NCI-H774 (cell line): ENCODE data around the gene ALB.

Experiments used
- DNase-seq: peaks from one replicate; lab custom pipeline; 2025; lab: John Stamatoyannopoulos, UW

Gene ALB

DNA sequence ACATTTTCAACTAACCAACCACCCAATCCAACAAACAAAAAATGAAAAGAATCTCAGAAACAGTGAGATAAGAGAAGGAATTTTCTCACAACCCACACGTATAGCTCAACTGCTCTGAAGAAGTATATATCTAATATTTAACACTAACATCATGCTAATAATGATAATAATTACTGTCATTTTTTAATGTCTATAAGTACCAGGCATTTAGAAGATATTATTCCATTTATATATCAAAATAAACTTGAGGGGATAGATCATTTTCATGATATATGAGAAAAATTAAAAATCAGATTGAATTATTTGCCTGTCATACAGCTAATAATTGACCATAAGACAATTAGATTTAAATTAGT, 27.7 kb downstream of the ALB start:
- no peak for DNase-seq

- no peak for DNase-seq
Observed at GRCh38 chr4:73432169-73433000, 28.3 kb downstream of the ALB start.

DNA sequence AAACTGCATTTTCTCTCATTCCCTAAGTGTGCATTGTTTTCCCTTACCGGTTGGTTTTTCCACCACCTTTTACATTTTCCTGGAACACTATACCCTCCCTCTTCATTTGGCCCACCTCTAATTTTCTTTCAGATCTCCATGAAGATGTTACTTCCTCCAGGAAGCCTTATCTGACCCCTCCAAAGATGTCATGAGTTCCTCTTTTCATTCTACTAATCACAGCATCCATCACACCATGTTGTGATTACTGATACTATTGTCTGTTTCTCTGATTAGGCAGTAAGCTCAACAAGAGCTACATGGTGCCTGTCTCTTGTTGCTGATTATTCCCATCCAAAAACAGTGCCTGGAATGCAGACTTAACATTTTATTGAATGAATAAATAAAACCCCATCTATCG, 29.1 kb downstream of the ALB start:
- DNase-seq: no peak

- DNase-seq: no peak
Observed at GRCh38 chr4:73434311-73434710, 30.2 kb downstream of the ALB start.

DNA sequence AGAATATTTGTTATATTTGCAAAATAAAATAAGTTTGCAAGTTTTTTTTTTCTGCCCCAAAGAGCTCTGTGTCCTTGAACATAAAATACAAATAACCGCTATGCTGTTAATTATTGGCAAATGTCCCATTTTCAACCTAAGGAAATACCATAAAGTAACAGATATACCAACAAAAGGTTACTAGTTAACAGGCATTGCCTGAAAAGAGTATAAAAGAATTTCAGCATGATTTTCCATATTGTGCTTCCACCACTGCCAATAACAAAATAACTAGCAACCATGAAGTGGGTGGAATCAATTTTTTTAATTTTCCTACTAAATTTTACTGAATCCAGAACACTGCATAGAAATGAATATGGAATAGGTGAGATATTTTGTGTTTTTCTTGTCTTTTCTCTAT, 31.9 kb downstream of the ALB start, which contains the start of gene AFP:
Gene AFP (plus strand): TSS at position 238 of the 400 bp plus-strand sequence. CDS start 42 bp downstream, at position 280.
- DNase-seq: no peak

DNA sequence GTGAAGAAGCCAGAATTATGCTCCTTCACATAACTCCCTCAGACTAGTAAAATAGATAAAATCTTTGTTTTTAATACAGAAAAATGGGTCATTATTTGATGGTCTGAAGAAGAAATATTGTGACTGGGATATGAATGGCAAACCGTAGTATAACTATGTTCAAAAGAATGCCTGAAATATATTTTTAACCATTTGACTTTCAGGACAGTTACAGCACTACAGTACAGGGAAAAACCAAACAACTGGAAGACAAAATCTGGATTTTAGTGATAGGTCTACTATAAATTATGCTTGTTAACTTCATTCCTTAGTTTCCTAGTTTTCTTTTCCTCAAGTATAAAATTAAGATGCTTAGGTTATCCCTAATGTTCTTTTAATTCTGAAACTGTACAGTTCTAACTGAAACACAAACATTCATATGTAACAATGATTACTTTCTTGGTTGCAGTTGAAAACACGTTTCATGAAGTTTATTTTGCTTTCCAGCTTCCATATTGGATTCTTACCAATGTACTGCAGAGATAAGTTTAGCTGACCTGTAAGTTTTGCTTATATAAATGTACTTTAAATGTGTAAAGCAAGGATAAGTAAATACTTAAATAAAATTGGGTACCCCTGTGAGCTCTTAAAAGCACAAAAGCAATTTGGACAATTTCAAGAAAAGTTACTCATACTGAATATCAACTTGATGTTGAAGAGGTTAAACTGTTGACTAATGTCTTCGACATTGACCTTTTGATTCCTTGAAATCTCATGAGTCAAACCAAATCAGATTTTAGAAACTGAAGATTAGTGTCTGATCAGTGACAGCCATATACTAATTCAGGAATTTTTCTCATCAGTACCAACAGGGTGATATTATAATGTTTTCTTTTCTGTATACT, 32.8 kb downstream of the ALB start:
- no peak for DNase-seq

DNA sequence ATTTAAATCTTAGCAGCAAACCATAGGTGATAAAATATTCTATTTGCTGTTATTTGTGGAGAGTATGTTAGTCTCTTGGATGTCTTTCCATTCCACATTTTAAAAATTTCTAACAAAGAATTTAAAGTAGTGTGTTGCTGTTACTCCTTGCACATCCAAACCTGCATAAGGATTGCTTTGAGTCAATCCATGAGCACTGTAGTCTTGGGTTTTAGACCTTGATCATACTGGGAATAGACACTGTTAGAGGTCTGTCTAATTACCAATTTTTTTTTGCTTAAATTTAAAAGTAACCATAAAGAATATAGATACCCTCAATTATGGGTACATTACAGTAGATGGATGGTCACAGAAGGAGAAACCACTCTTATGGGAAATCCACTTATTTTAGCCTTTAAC, 33.5 kb downstream of the ALB start:
- no peak for DNase-seq

DNA sequence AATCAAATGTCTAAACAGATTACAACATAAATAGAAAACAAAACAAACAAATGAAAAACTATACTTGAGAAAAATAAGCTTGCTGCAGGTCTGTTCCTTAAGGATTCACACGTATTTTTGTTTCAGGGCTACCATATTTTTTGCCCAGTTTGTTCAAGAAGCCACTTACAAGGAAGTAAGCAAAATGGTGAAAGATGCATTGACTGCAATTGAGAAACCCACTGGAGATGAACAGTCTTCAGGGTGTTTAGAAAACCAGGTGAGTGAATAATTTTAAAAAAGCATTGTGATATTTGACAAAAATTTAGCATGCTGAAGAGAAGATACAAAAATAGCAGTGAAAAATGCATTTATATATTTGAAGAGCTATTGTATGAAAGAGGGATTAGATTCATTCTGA, 34.0 kb downstream of the ALB start:
- DNase-seq: no peak

DNA sequence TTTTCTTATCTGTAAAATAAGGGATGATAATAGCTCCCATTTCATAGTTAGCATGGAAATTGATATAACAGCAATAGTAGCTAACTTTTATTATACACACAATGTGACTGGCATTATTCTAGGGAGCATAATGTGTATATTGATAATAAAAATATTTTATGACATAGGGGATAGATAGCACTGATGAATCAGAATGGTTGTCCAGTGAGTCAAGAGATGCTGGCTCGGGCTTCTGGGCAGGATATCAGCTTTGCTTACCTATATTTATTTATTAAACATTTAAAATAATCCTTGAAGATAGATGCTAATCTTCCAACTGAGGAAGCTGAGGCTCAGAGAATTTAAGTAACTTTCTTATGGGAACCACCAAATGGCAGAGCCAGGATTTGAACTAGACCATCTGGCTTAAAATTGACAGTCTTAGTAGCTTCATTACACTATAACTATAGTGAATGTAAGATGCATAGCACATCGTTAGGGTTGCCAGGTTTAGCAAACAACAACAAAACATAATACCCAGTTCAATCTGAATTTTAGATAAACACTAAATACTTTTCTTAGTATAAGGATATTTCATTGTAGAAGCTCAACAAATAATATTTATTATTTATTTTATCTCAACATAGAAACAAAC, 34.6 kb downstream of the ALB start:
- DNase-seq: no peak

GRCh38 chr4:73439445-73439844, 35.4 kb downstream of the ALB start:
- no peak for DNase-seq

DNA sequence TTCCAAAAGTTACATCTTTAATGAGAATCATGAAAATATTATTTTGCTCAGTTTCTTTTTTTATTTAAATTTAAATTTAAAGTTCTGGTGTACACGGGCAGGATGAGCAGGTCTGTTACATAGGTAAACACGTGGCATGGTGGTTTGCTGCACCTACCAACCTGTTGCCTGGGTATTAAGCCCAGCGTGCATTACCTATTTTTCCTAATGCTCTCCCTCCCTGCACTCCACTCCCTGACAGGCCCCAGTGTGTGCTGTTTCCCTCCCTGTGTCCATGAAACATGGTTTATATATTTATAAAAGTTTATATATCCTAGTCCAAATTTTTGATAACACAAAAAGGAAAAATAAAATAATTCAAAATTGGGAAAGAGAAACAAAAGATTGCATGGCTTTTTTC, 35.9 kb downstream of the ALB start:
- no peak for DNase-seq

DNA sequence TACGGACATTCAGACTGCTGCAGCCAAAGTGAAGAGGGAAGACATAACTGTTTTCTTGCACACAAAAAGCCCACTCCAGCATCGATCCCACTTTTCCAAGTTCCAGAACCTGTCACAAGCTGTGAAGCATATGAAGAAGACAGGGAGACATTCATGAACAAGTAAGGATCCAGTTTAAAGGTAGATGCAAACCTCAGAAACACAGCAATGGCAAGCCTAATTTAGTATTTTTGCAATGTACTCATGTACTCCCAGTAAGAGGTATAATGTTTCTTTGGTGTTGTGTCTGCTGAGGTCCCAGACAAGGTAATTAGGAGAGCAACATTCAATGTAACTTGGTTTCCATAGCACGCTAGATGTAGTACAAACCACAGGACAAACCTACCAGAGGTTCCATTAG, 36.6 kb downstream of the ALB start:
- no peak for DNase-seq

- DNase-seq: no peak
Observed at GRCh38 chr4:73442275-73442674, 38.2 kb downstream of the ALB start.

DNA sequence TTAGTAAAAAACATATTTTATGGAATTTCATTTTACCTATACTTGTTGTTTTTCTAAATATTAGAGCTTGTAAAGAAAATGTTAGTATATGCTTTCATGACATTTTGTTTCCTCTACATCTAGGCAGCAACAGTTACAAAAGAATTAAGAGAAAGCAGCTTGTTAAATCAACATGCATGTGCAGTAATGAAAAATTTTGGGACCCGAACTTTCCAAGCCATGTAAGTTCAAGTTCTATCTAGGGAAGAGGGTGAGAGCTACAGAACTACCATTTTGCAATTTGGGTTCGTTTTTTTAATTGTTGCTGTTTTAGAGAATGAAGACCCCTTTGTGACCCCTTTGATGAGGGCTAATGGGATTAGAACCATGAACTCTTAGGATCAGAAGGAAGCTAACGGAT, 39.1 kb downstream of the ALB start:
- no peak for DNase-seq

GRCh38 chr4:73445383-73446335, 41.6 kb downstream of the ALB start:
- DNase-seq: no peak

DNA sequence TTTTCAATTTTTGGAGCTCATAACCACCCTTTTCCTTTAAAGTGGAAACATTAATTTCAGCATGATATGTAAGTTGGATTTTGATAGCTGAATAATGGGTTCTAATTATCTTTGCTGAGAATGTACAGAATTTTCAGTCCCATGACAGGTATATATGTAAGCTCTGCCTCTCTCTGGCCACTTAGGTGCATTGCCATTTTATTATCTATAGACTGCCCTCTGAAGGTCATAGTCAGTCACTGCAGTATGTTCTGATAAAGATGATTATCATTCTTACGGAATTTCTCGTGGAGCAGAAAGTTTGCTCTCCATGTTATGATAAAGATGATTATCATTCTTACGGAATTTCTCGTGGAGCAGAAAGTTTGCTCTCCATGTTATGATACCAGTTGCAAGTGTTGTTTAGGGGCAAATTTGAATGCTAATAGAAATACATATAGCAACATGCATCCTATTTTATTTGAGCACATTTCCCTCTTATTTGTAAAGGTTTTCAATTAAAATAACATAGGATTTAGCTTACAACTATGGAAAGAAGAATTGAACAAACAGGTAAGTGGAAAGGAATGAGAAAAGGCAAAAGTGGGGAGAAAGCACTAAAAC, 42.4 kb downstream of the ALB start:
- DNase-seq: peak; percentile 69

GRCh38 chr4:73447671-73448070, 43.6 kb downstream of the ALB start:
- no peak for DNase-seq

GRCh38 chr4:73448448-73449203, 44.5 kb downstream of the ALB start:
- DNase-seq: no peak

DNA sequence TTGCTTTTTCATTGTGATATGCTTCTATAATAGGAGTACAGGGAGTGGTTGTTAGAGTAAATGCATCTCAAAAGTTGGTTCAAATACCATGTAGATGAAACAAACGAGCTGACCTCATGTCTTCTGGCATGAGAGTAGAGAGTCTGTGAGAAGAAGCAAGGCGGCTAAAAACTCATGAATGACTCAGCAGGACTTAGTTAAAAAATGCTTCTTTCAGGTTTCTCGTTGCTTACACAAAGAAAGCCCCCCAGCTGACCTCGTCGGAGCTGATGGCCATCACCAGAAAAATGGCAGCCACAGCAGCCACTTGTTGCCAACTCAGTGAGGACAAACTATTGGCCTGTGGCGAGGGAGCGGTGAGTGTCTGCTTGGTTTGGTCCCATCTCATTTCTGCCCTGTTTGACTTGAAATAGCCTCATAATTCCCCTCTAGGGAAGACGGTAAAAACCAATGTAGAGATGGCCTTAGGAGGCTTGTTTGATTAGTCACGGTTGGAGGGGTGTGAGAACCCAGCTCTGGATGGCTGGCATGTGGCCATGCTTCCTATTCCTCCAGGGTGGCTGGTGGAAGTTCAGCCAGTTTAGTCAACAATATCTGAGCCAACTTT, 46.4 kb downstream of the ALB start:
- no peak for DNase-seq

- DNase-seq: no peak
Observed at GRCh38 chr4:73451404-73451803, 47.3 kb downstream of the ALB start.
